GM12878 (cell line): ENCODE data around the gene SLC37A2. TPM values are rescaled to one million over a fixed set of nuclear protein-coding genes. Genes with fewer than 3 reads are reported as not detected.

Experiments
- ATAC-seq: fragments of 200-7000 bp; cut with Tn5 transposase; 3 replicates; pipeline ENCODE4 v1.9.1; 2020; ENCODE audit warnings: mild to moderate bottlenecking, moderate library complexity
- BruUV-seq: library from RNA; stranded (reverse); fragments of 400-500 nt; replicated peaks from 2 replicates; lab custom pipeline; 2021; lab: Mats Ljungman, UMichigan
- CTCF ChIA-PET: fragments of 300-600 bp; sonication (Branson Sonifier 250); formaldehyde crosslinking; extraction: SDS; loops from one replicate; lab custom pipeline; 2021; ENCODE audit warnings: inconsistent platforms; lab: Yijun Ruan, JAX
- POLR2A ChIA-PET: fragments of 350-600 bp; formaldehyde crosslinking; extraction: SDS; loops from one replicate; lab custom pipeline; 2021; ENCODE audit warnings: inconsistent platforms; lab: Charles Lee
- RAD21 ChIA-PET: fragments of 300-600 bp; sonication (Branson Sonifier 250); formaldehyde crosslinking; loops from one replicate; lab custom pipeline; 2023; ENCODE audit warnings: antibody characterized with exemption; ENCODE audit not compliant: unreplicated experiment; lab: Charles Lee
- SMC1A ChIA-PET: fragments of 300-600 bp; sonication (Branson Sonifier 250); formaldehyde crosslinking; loops from one replicate; lab custom pipeline; 2023; ENCODE audit not compliant: unreplicated experiment, uncharacterized antibody; lab: Charles Lee
- DNase-seq: peaks from one replicate; pipeline ENCODE4 v3.0.0-alpha.2; 2011; ENCODE audit warnings: low read depth, low spot score
- FAIRE-seq: peaks from 3 replicates; lab custom pipeline; 2011; peaks lifted over from hg19 to GRCh38; lab: Jason Lieb, UNC
- H2AFZ ChIP-seq: 2 replicates; pipeline ENCODE4 v1.6.0; 2011; ENCODE audit warnings: low read depth, low read length, control low read depth; ENCODE audit not compliant: control insufficient read depth
- H3K27ac ChIP-seq: 2 replicates; pipeline ENCODE4 v1.5.1; 2011; ENCODE audit warnings: control low read depth; ENCODE audit not compliant: control insufficient read depth, insufficient read depth
- H3K27me3 ChIP-seq, 2 experiments: replicated peaks in 1 of 2; 2 replicates each; pipeline versions ENCODE4 v1.6.0 to v1.6.1; 2011; ENCODE audit warnings: low read length in 1 of 2; ENCODE audit not compliant: control insufficient read depth in 2 of 2, insufficient read depth in 2 of 2
- H3K36me3 ChIP-seq, 2 experiments: 2 replicates each; pipeline ENCODE4 v1.5.1; 2011; ENCODE audit warnings: low read length in 1 of 2; ENCODE audit not compliant: control insufficient read depth in 2 of 2, insufficient read depth in 2 of 2
- H3K4me1 ChIP-seq: 2 replicates; pipeline ENCODE4 v1.6.1; 2011; ENCODE audit warnings: mild to moderate bottlenecking, low read length, moderate library complexity, mixed read lengths; ENCODE audit not compliant: control insufficient read depth, insufficient read depth
- H3K4me2 ChIP-seq: 2 replicates; pipeline ENCODE4 v1.6.0; 2011; ENCODE audit warnings: control low read depth; ENCODE audit not compliant: control insufficient read depth, insufficient read depth
- H3K4me3 ChIP-seq: fragments of 200-600 bp; sonication (generic); 2 replicates; pipeline ENCODE4 v1.5.1; 2016
- H3K79me2 ChIP-seq: 2 replicates; pipeline ENCODE4 v1.6.0; 2011; ENCODE audit warnings: low read length; ENCODE audit not compliant: control insufficient read depth, insufficient read depth
- H3K9ac ChIP-seq: 2 replicates; pipeline ENCODE4 v1.8.0; 2011; ENCODE audit warnings: low read length, control low read depth, mixed read lengths; ENCODE audit not compliant: control insufficient read depth, insufficient read depth
- H3K9me3 ChIP-seq: replicated peaks from 3 replicates; pipeline ENCODE4 v1.5.1; 2011; ENCODE audit warnings: mild to moderate bottlenecking, low read length; ENCODE audit not compliant: control insufficient read depth, insufficient read depth
- H4K20me1 ChIP-seq: 2 replicates; pipeline ENCODE4 v1.6.0; 2011; ENCODE audit not compliant: control insufficient read depth, insufficient read depth
- ATF7 ChIP-seq: fragments of 450-650 bp; IDR thresholded peaks from 2 replicates; pipeline ENCODE4 v1.6.1; 2016; ENCODE audit warnings: low read depth, mild to moderate bottlenecking
- CHD1 ChIP-seq: IDR thresholded peaks from 2 replicates; pipeline ENCODE4 v1.6.1; 2012; ENCODE audit warnings: low read depth, low read length, improper control_type of control experiment
- CHD2 ChIP-seq: IDR thresholded peaks from 2 replicates; pipeline ENCODE4 v1.6.1; 2011; ENCODE audit warnings: low read depth, low read length, improper control_type of control experiment, borderline replicate concordance
- EED ChIP-seq: sonication (generic); IDR thresholded peaks from 2 replicates; pipeline ENCODE4 v1.6.1; 2016; ENCODE audit warnings: antibody characterized with exemption, low read depth
- IKZF1 ChIP-seq: fragments of 450-650 bp; conservative IDR thresholded peaks from 2 replicates; pipeline ENCODE4 v1.6.1; 2017; ENCODE audit warnings: antibody characterized with exemption, mild to moderate bottlenecking
- MXI1 ChIP-seq: fragments of 150-350 bp; IDR thresholded peaks from 2 replicates; pipeline ENCODE4 v1.6.1; 2011; ENCODE audit warnings: low read depth, mild to moderate bottlenecking, inconsistent platforms, low read length, improper control_type of control experiment
- NR2C2 ChIP-seq: IDR thresholded peaks from 2 replicates; pipeline ENCODE4 v1.6.1; 2011; ENCODE audit warnings: borderline replicate concordance, low read depth; ENCODE audit not compliant: control insufficient read depth, insufficient read length
- NR2F1 ChIP-seq: fragments of 450-650 bp; conservative IDR thresholded peaks from 2 replicates; pipeline ENCODE4 v1.6.1; 2017; ENCODE audit warnings: mild to moderate bottlenecking
- PAX5 ChIP-seq: IDR thresholded peaks from 2 replicates; pipeline ENCODE4 v1.6.1; 2011; ENCODE audit warnings: low read depth, low read length, borderline replicate concordance
- PAX8 ChIP-seq: fragments of 450-650 bp; IDR thresholded peaks from 2 replicates; pipeline ENCODE4 v1.6.1; 2017; ENCODE audit warnings: mild to moderate bottlenecking, moderate library complexity
- POLR2AphosphoS5 ChIP-seq: IDR thresholded peaks from 2 replicates; pipeline ENCODE4 v1.6.1; 2011; ENCODE audit warnings: mild to moderate bottlenecking, low read length, inconsistent platforms
- SMC3 ChIP-seq: IDR thresholded peaks from 2 replicates; pipeline ENCODE4 v1.6.1; 2011; ENCODE audit warnings: low read length, improper control_type of control experiment, borderline replicate concordance
- SUZ12 ChIP-seq: fragments of 200-600 bp; sonication (generic); IDR thresholded peaks from one replicate; pipeline ENCODE4 v1.6.1; 2018; ENCODE audit warnings: antibody characterized with exemption, mild to moderate bottlenecking; ENCODE audit not compliant: unreplicated experiment
- TCF7 ChIP-seq: IDR thresholded peaks from 2 replicates; pipeline ENCODE4 v1.6.1; 2014; ENCODE audit warnings: antibody characterized with exemption, borderline replicate concordance
- YBX1 ChIP-seq: fragments of 450-650 bp; IDR thresholded peaks from 2 replicates; pipeline ENCODE4 v1.6.1; 2016; ENCODE audit warnings: antibody characterized with exemption
- ZBTB11 ChIP-seq: fragments of 450-650 bp; formaldehyde crosslinking; IDR thresholded peaks from 2 replicates; pipeline ENCODE4 v1.5.0; 2022; ENCODE audit warnings: mild to moderate bottlenecking, missing genetic modification characterization
- WGBS: methylation state at CpG from one replicate; pipeline ENCODE4 v1.1.6; 2016; ENCODE audit warnings: low lambda C conversion rate; ENCODE audit not compliant: insufficient replicate concordance, insufficient coverage; ENCODE audit errors: missing lambda C conversion rate; 5-methylcytosine and 5-hydroxymethylcytosine counted together
- in situ Hi-C: fragments of 300-500 bp; cut with MboI; formaldehyde crosslinking; loops from 9 replicates; pipeline ENCODE4 v1.14.3; 2018; ENCODE audit warnings: mixed read lengths
- intact Hi-C: fragments of 100-400 bp; cut with micrococcal nuclease; formaldehyde crosslinking; loops from one replicate; pipeline ENCODE4 v1.14.2; 2022; ENCODE audit not compliant: unreplicated experiment
- polyA plus RNA-seq, 11 experiments: library from polyadenylated mRNA; depleted of rRNA in 4 of 11; unstranded in 6 of 11; stranded (reverse) in 5 of 11; fragments of >200 nt; fragmentation: Nextera tagmentation in 4 of 11; fragmentation: Illumina TruSeq in 1 of 11; extraction: Ambion mirVana in 4 of 11; extraction: Trizol in 1 of 11; gene quantifications; 1 replicate in 1 of 11; 2 replicates in 10 of 11; pipeline versions ENCODE4 v1.2.1 to v1.2.3, GENCODE V29; 2011 to 2016; ENCODE audit warnings: inconsistent platforms in 2 of 11, missing spikeins in 2 of 11, low read depth in 1 of 11
- total RNA-seq, 4 experiments: library from RNA; depleted of rRNA in 3 of 4; stranded (reverse); fragments of >200 nt in 3 of 4; fragmentation: Illumina TruSeq in 1 of 4; extraction: Trizol in 1 of 4; gene quantifications; 2 replicates each; pipeline versions ENCODE4 v1.2.1 to v1.2.3, GENCODE V29; 2013 to 2021
- TF ChIP-seq, protein P1 (sequence below): IDR thresholded peaks from 2 replicates; pipeline ENCODE4 v1.6.1; 2011; ENCODE audit warnings: borderline replicate concordance, low read depth, mild to moderate bottlenecking, moderate library complexity, low read length; ENCODE audit not compliant: insufficient read depth, poor library complexity, severe bottlenecking
- TF ChIP-seq, protein P2 (sequence below): fragments of 450-650 bp; IDR thresholded peaks from 2 replicates; pipeline ENCODE4 v1.6.1; 2014; ENCODE audit warnings: mild to moderate bottlenecking

The SLC37A2 gene
- total and polyA plus RNA-seq, 10 of the 15 experiments (the other 5 are each of a cell fraction or from before 2014, with no cell fraction given): 0.26 to 9.8 (median 2.0) TPM

GRCh38 chr11:125076378-125076945 is 13.4 kb downstream of the SLC37A2 start (continued):
- TF ChIP-seq PAX5 (no peak), PAX8 (no peak), SUZ12 (no peak), YBX1 (no peak), EED (no peak), NR2C2 (no peak)
- TF ChIP-seq, protein P1, sequence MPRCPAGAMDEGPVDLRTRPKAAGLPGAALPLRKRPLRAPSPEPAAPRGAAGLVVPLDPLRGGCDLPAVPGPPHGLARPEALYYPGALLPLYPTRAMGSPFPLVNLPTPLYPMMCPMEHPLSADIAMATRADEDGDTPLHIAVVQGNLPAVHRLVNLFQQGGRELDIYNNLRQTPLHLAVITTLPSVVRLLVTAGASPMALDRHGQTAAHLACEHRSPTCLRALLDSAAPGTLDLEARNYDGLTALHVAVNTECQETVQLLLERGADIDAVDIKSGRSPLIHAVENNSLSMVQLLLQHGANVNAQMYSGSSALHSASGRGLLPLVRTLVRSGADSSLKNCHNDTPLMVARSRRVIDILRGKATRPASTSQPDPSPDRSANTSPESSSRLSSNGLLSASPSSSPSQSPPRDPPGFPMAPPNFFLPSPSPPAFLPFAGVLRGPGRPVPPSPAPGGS: no peak

- Histone ChIP-seq H3K4me1 (peaks cover 13% of the 10 kb centered on the region), H3K27ac (no peak overlapping the region), H4K20me1 (no peaks in the 10 kb centered on the region), H2AFZ (no peak overlapping the region), H3K9me3 (no peaks in the 10 kb centered on the region), H3K4me3 (no peak overlapping the region), H3K9ac (no peak overlapping the region), H3K27me3 (no peaks in the 10 kb centered on the region), H3K79me2 (no peaks in the 10 kb centered on the region), H3K4me2 (no peak overlapping the region), H3K36me3 (no peaks in the 10 kb centered on the region)
- in situ Hi-C loops: no loop called here
- FAIRE-seq (no peak), DNase-seq (no peak), ATAC-seq (no peak)
- intact Hi-C loops: no loop called here
- WGBS: 85% methylated on average over 11 of the region's 11 CpGs
- ChIA-PET RAD21 (interaction anchor here (1.3 kb wide), 1 partner anchor 33 kb away, joined by 5 read pairs; the partner anchor contains the start of gene TMEM218), POLR2A (interaction anchor here (1.3 kb wide), 1 partner anchor 33 kb away, joined by 3 read pairs; the partner anchor contains the start of gene TMEM218), SMC1A (interaction anchor here (3.1 kb wide), 1 partner anchor 14 kb away, joined by 12 read pairs; no protein-coding TSS in a partner anchor), CTCF (interaction anchor here (1.4 to 1.7 kb wide), 3 partner anchors 13 to 63 kb away, joined by 3 to 6 read pairs (median 5); no protein-coding TSS in a partner anchor)
- no TSS peak for BruUV-seq
- TF ChIP-seq MXI1: no peak
- no peak for TF ChIP-seq CHD1
- no peak for TF ChIP-seq IKZF1
- TF ChIP-seq, protein P2, sequence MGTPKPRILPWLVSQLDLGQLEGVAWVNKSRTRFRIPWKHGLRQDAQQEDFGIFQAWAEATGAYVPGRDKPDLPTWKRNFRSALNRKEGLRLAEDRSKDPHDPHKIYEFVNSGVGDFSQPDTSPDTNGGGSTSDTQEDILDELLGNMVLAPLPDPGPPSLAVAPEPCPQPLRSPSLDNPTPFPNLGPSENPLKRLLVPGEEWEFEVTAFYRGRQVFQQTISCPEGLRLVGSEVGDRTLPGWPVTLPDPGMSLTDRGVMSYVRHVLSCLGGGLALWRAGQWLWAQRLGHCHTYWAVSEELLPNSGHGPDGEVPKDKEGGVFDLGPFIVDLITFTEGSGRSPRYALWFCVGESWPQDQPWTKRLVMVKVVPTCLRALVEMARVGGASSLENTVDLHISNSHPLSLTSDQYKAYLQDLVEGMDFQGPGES: no peak
- no peak for TF ChIP-seq CHD2
- TF ChIP-seq YBX1: no peak
- no peak for TF ChIP-seq ATF7
- no peak for TF ChIP-seq POLR2AphosphoS5
- TF ChIP-seq NR2F1: no peak
- TF ChIP-seq TCF7: no peak
- TF ChIP-seq SMC3: no peak
- no peak for TF ChIP-seq ZBTB11 (CRISPR knock-in tag)
Measured at GRCh38 chr11:125078016-125078415, 14.9 kb downstream of the SLC37A2 start.
